Fibroblast of lung (primary cell): ENCODE measurements around the gene GNG7. TPM values are rescaled to one million over a fixed set of nuclear protein-coding genes. Genes with fewer than 3 reads are reported as not detected.

ENCODE experiments used
- DNase-seq, 2 donors: peaks; one replicate each; pipeline versions ENCODE4 v3.0.0 to v3.0.0-alpha.2; 2010; ENCODE audit warnings: low read depth in 2 of 2
- H2AFZ ChIP-seq: 2 replicates; pipeline ENCODE4 v1.5.1; 2012; ENCODE audit warnings: low read length, control low read depth, inconsistent platforms
- H3K27ac ChIP-seq: 2 replicates; pipeline ENCODE4 v1.5.1; 2011; ENCODE audit warnings: low read length, control low read depth; ENCODE audit not compliant: insufficient read depth
- H3K27me3 ChIP-seq: 2 replicates; pipeline ENCODE4 v1.5.1; 2011; ENCODE audit warnings: mild to moderate bottlenecking, low read length; ENCODE audit not compliant: control insufficient read depth, insufficient read depth
- H3K36me3 ChIP-seq: 2 replicates; pipeline ENCODE4 v1.5.1; 2011; ENCODE audit warnings: low read length; ENCODE audit not compliant: control insufficient read depth, insufficient read depth
- H3K4me1 ChIP-seq: 2 replicates; pipeline ENCODE4 v1.5.1; 2011; ENCODE audit warnings: low read length; ENCODE audit not compliant: control insufficient read depth, insufficient read depth; ENCODE audit errors: extremely low read depth
- H3K4me2 ChIP-seq: 2 replicates; pipeline ENCODE4 v1.5.1; 2011; ENCODE audit warnings: low read length, control low read depth; ENCODE audit not compliant: insufficient read depth; ENCODE audit errors: extremely low read depth
- H3K4me3 ChIP-seq, 4 experiments: fragments of 200-600 bp in 1 of 4; sonication (generic) in 1 of 4; replicated peaks in 1 of 4; 2 replicates each; pipeline ENCODE4 v1.5.1; 2011 to 2016; ENCODE audit warnings: low read length in 4 of 4, low read depth in 3 of 4, mild to moderate bottlenecking in 3 of 4, control low read depth in 2 of 4, inconsistent platforms in 1 of 4, mixed read lengths in 1 of 4; ENCODE audit not compliant: insufficient read depth in 1 of 4; ENCODE audit errors: control extremely low read depth in 1 of 4
- H3K79me2 ChIP-seq: 2 replicates; pipeline ENCODE4 v1.5.1; 2012; ENCODE audit warnings: mild to moderate bottlenecking, low read length, inconsistent platforms; ENCODE audit not compliant: control insufficient read depth, insufficient read depth
- H3K9ac ChIP-seq: 2 replicates; pipeline ENCODE4 v1.5.1; 2011; ENCODE audit warnings: mild to moderate bottlenecking, low read length, control low read depth; ENCODE audit not compliant: insufficient read depth
- H3K9me3 ChIP-seq: 2 replicates; pipeline ENCODE4 v1.5.1; 2012; ENCODE audit warnings: low read depth, low read length; ENCODE audit not compliant: control insufficient read depth, insufficient read depth
- H4K20me1 ChIP-seq: 2 replicates; pipeline ENCODE4 v1.5.1; 2011; ENCODE audit warnings: low read length; ENCODE audit not compliant: control insufficient read depth, insufficient read depth; ENCODE audit errors: extremely low read depth
- CTCF ChIP-seq, 2 donors: IDR thresholded peaks in 1 of 2; conservative IDR thresholded peaks in 1 of 2; 1 replicate in 1 of 2; 2 replicates in 1 of 2; pipeline ENCODE4 v1.5.1; 2011 to 2012; ENCODE audit warnings: low read length in 2 of 2, control low read depth in 1 of 2, inconsistent platforms in 1 of 2, low read depth in 1 of 2, mild to moderate bottlenecking in 1 of 2
- EZH2 ChIP-seq: IDR thresholded peaks from 2 replicates; pipeline ENCODE4 v1.5.1; 2012; ENCODE audit warnings: low read length, control low read depth, mild to moderate bottlenecking; ENCODE audit errors: missing control alignments
- polyA plus RNA-seq, 2 donors: library from polyadenylated mRNA; depleted of rRNA in 1 of 2; stranded (reverse) in 1 of 2; unstranded in 1 of 2; fragments of >200 nt; gene quantifications; 2 replicates each; pipeline ENCODE4 v1.2.1, GENCODE V29; 2011 to 2012; ENCODE audit warnings: missing spikeins in 1 of 2
- total RNA-seq: library from RNA; depleted of rRNA; stranded (reverse); fragments of >200 nt; gene quantifications from 2 replicates; pipeline ENCODE4 v1.2.1, GENCODE V29; 2014

GNG7 gene
- total and polyA plus RNA-seq, 2 donors (not counting 1 experiment from before 2014, with no cell fraction given), result 0.27 to 0.83 TPM

- H3K4me3 ChIP-seq, result no peak overlapping the region
- H3K9me3 ChIP-seq, result no peaks in the 10 kb centered on the region
- no peaks in the 10 kb centered on the region for H3K79me2 ChIP-seq
- no peak overlapping the region for H3K4me2 ChIP-seq
- no peaks in the 10 kb centered on the region for H3K36me3 ChIP-seq
- no peaks in the 10 kb centered on the region for H3K4me1 ChIP-seq
- no peak overlapping the region for H2AFZ ChIP-seq
- H3K9ac ChIP-seq, result no peak overlapping the region
- DNase-seq, result peak in 1 of 2 donors; percentile 22
- H3K27me3 ChIP-seq, result peaks cover 5% of the 10 kb centered on the region
- no peak overlapping the region for H3K27ac ChIP-seq
- no peaks in the 10 kb centered on the region for H4K20me1 ChIP-seq
- TF ChIP-seq CTCF (conservative IDR thresholded peaks at IDR 0.05 in 1 of 2, IDR thresholded peaks at IDR 0.05 in 1 of 2; ENCODE audit: low read depth in 1 of 2, low read length in 2 of 2) (no peak), EZH2 (no peak)
Observed at GRCh38 chr19:2650515-2650914, 52.0 kb downstream of the GNG7 start.

GRCh38 chr19:2648528-2648937 is 54.0 kb downstream of the GNG7 start:
- Histone ChIP-seq H3K9ac (no peak overlapping the region), H3K27me3 (peaks cover 5% of the 10 kb centered on the region), H3K4me3 (no peak overlapping the region), H3K27ac (no peak overlapping the region), H3K4me2 (no peak overlapping the region), H4K20me1 (no peaks in the 10 kb centered on the region), H3K79me2 (no peaks in the 10 kb centered on the region), H3K36me3 (no peaks in the 10 kb centered on the region), H3K9me3 (no peaks in the 10 kb centered on the region), H2AFZ (no peak overlapping the region), H3K4me1 (no peaks in the 10 kb centered on the region)
- TF ChIP-seq EZH2 (no peak), CTCF (conservative IDR thresholded peaks at IDR 0.05 in 1 of 2, IDR thresholded peaks at IDR 0.05 in 1 of 2; ENCODE audit: low read depth in 1 of 2, low read length in 2 of 2) (peak; percentile 69 to 77)
- DNase-seq, result peak; percentile 64 to 82

GRCh38 chr19:2648099-2648498 is 54.4 kb downstream of the GNG7 start:
- Histone ChIP-seq H3K9ac (no peak overlapping the region), H3K4me3 (no peak overlapping the region), H3K27me3 (peaks cover 5% of the 10 kb centered on the region), H3K4me2 (no peak overlapping the region), H3K27ac (no peak overlapping the region), H3K4me1 (no peaks in the 10 kb centered on the region), H3K36me3 (no peaks in the 10 kb centered on the region), H4K20me1 (no peaks in the 10 kb centered on the region), H2AFZ (no peak overlapping the region), H3K9me3 (no peaks in the 10 kb centered on the region), H3K79me2 (no peaks in the 10 kb centered on the region)
- DNase-seq, result no peak
- TF ChIP-seq EZH2, result no peak
- TF ChIP-seq CTCF (conservative IDR thresholded peaks at IDR 0.05 in 1 of 2, IDR thresholded peaks at IDR 0.05 in 1 of 2; ENCODE audit: low read depth in 1 of 2, low read length in 2 of 2), result no peak
